Stimulated activated naive CD8-positive, alpha-beta T cell treated with anti-CD3 and anti-CD28 coated beads, Interleukin-15, Interleukin-2, amounts not matched to agents 100 ng/mL and 50 ng/mL, for 24 hours (primary cell): Measurements from ENCODE around the gene NKTR.
"Not testable (repeated sequence)": the region's sequence is repeated elsewhere in the genome, so short reads cannot be mapped to it uniquely, and the experiment has no call there.

Experiments
- H3K27ac Mint-ChIP-seq: one replicate; pipeline ENCODE4 v1.8.0; 2021; ENCODE audit warnings: mild to moderate bottlenecking, mixed read lengths
- H3K27me3 Mint-ChIP-seq: one replicate; pipeline ENCODE4 v1.8.0; 2021; ENCODE audit warnings: mixed read lengths
- H3K36me3 Mint-ChIP-seq: one replicate; pipeline ENCODE4 v1.8.0; 2021; ENCODE audit warnings: low read depth, mixed read lengths
- H3K4me1 Mint-ChIP-seq: one replicate; pipeline ENCODE4 v1.8.0; 2021; ENCODE audit warnings: low read depth, mixed read lengths
- H3K4me3 Mint-ChIP-seq: one replicate; pipeline ENCODE4 v1.8.0; 2021; ENCODE audit warnings: mild to moderate bottlenecking, mixed read lengths
- H3K9me3 Mint-ChIP-seq: one replicate; pipeline ENCODE4 v1.8.0; 2021; ENCODE audit warnings: mixed read lengths

Gene NKTR

GRCh38 chr3:42600111-42600957 is at the start of gene NKTR:
Gene NKTR, plus strand, starts transcription at chr3:42600686. Its CDS starts 321 bp downstream, at chr3:42601007.
- Mint-ChIP-seq H3K27ac (peak within 1 kb of the TSS; percentile 98), H3K9me3 (no peaks in the 10 kb centered on the region), H3K27me3 (no peaks in the 10 kb centered on the region), H3K36me3 (peaks cover 51% of the 10 kb centered on the region), H3K4me3 (peak within 1 kb of the TSS; percentile 96), H3K4me1 (peaks cover 43% of the 10 kb centered on the region)

- H3K9me3 Mint-ChIP-seq = no peaks in the 10 kb centered on the region
- H3K27ac Mint-ChIP-seq = no peak overlapping the region
- no peak overlapping the region for H3K4me3 Mint-ChIP-seq
- H3K36me3 Mint-ChIP-seq = peaks cover 64% of the 10 kb centered on the region
- peaks cover 18% of the 10 kb centered on the region for H3K4me1 Mint-ChIP-seq
- H3K27me3 Mint-ChIP-seq = no peaks in the 10 kb centered on the region
Observed at GRCh38 chr3:42552830-42553229, 47.7 kb upstream of the NKTR start.

DNA sequence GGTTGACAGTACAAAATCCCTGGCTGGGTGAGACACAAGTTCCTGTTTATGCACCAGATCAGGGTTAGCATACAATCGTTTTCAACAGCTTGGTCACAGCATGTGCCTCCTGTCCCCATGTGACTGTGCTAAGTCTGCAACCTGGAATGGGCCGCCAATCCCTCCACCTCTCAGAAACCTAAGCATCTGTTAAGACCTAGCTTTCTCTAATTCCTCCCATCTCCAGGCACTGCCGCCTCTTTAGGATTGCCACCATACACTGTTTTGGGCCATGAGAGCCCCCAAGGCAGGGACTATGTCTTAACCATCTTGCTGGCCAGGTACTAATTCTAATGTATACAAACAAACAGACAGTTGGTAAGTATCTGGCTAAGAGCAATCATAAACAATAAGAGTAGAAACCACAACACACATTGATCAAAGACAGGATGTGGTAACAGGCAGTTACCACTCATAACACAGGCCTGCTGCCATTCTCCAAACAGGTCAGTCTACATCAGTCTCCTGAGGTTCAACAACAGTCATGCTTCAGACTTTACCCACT is 44.3 kb upstream of the NKTR start:
- Mint-ChIP-seq H3K36me3 (peaks cover 71% of the 10 kb centered on the region), H3K27ac (no peak overlapping the region), H3K4me3 (no peak overlapping the region), H3K4me1 (peaks cover 18% of the 10 kb centered on the region), H3K27me3 (no peaks in the 10 kb centered on the region), H3K9me3 (no peaks in the 10 kb centered on the region)

GRCh38 chr3:42556817-42557216 is 43.7 kb upstream of the NKTR start:
- not testable (repeated sequence) for H3K27ac Mint-ChIP-seq, H3K27me3 Mint-ChIP-seq, H3K9me3 Mint-ChIP-seq, H3K4me3 Mint-ChIP-seq
- Mint-ChIP-seq H3K4me1 (peaks cover 18% of the 10 kb centered on the region), H3K36me3 (peaks cover 75% of the 10 kb centered on the region)

DNA sequence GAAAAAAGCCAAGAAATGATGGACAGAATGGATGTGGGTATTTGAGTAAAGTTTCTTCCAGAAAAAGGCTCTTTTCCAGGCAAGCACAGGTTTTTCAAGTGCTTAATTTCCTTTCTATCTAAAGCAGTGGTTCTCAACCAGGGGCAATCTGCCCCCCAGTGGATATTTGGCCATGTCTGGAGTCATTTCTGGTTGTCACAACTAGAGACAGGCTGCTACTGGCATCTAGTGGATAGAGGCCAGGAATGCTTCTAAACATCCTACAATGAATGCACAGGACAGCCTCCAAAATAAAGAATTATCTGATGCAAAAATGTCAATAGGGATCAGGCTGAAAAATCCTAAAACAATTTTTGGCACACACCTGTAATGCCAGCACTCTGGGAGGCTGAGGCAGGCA is 42.6 kb upstream of the NKTR start:
- Mint-ChIP-seq H3K9me3 (no peaks in the 10 kb centered on the region), H3K27ac (no peak overlapping the region), H3K4me3 (no peak overlapping the region), H3K36me3 (peaks cover 72% of the 10 kb centered on the region), H3K27me3 (no peaks in the 10 kb centered on the region), H3K4me1 (peaks cover 22% of the 10 kb centered on the region)

GRCh38 chr3:42562047-42562907 is 38.2 kb upstream of the NKTR start:
- Mint-ChIP-seq H3K27me3 (no peaks in the 10 kb centered on the region), H3K36me3 (peaks cover 68% of the 10 kb centered on the region), H3K9me3 (no peaks in the 10 kb centered on the region), H3K4me1 (peaks cover 4% of the 10 kb centered on the region), H3K4me3 (no peak overlapping the region), H3K27ac (peak overlapping the region; percentile 78)

DNA sequence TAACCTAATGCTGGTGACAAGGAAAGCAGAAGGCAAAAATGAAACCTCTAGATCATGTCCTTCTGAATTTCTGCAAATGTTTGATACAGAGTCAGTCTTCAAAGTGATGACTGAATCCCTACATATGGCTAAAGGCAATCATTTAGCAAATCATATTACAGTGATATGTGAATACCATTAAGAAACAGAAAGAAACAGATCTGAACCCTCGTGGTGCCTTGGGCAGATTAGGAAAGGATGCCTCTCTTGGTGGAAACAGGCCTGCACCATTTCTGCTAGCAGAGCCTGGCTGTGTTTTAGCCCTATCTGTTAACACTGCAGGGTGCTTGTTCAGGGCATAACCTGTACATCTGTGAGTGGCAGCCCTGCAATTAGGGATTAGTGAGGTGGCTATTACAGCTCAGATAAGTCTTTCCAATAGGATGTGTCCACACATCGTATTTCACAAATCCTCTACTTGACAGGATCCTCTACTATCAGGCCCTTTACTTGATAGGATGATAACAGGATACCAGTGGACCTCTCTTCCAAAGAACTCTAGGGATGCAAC is 30.8 kb upstream of the NKTR start:
- Mint-ChIP-seq H3K36me3 (peaks cover 66% of the 10 kb centered on the region), H3K4me1 (no peaks in the 10 kb centered on the region), H3K27ac (no peak overlapping the region), H3K27me3 (no peaks in the 10 kb centered on the region), H3K4me3 (no peak overlapping the region), H3K9me3 (peaks cover 5% of the 10 kb centered on the region)

- peaks cover 65% of the 10 kb centered on the region for H3K36me3 Mint-ChIP-seq
- H3K27ac Mint-ChIP-seq = no peak overlapping the region
- peaks cover 3% of the 10 kb centered on the region for H3K4me1 Mint-ChIP-seq
- H3K9me3 Mint-ChIP-seq = peaks cover 13% of the 10 kb centered on the region
- no peak overlapping the region for H3K4me3 Mint-ChIP-seq
- no peaks in the 10 kb centered on the region for H3K27me3 Mint-ChIP-seq
Observed at GRCh38 chr3:42572278-42572677, 28.2 kb upstream of the NKTR start.

GRCh38 chr3:42575137-42575741 is 25.2 kb upstream of the NKTR start:
- peaks cover 16% of the 10 kb centered on the region for H3K4me1 Mint-ChIP-seq
- no peaks in the 10 kb centered on the region for H3K27me3 Mint-ChIP-seq
- H3K4me3 Mint-ChIP-seq = no peak overlapping the region
- H3K27ac Mint-ChIP-seq = no peak overlapping the region
- peaks cover 13% of the 10 kb centered on the region for H3K9me3 Mint-ChIP-seq
- H3K36me3 Mint-ChIP-seq = peaks cover 52% of the 10 kb centered on the region

DNA sequence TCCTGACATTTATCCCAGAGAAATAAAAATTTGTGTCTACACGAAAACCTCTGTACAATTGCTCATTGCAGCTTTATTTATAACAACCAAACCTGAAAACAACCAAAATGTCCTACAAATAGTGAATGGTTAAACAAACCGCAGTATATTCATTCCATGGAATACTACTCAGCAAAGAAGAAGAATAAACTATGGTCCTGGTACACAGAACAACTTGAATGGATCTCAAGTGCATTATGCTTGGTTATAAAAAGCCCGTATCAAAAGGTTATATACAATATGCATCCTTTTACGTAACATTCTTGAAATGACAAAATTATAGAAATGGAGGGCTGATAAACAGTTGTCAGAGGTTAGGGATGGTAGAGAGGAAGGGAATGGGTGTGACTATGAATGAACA is 22.4 kb upstream of the NKTR start:
- no peak overlapping the region for H3K4me3 Mint-ChIP-seq
- peaks cover 40% of the 10 kb centered on the region for H3K36me3 Mint-ChIP-seq
- H3K4me1 Mint-ChIP-seq = peaks cover 37% of the 10 kb centered on the region
- H3K27ac Mint-ChIP-seq = no peak overlapping the region
- no peaks in the 10 kb centered on the region for H3K27me3 Mint-ChIP-seq
- H3K9me3 Mint-ChIP-seq = peaks cover 13% of the 10 kb centered on the region

GRCh38 chr3:42579346-42579745 is 21.1 kb upstream of the NKTR start:
- H3K36me3 Mint-ChIP-seq = peaks cover 29% of the 10 kb centered on the region
- peaks cover 41% of the 10 kb centered on the region for H3K4me1 Mint-ChIP-seq
- not testable (repeated sequence) for H3K27me3 Mint-ChIP-seq, H3K27ac Mint-ChIP-seq, H3K4me3 Mint-ChIP-seq, H3K9me3 Mint-ChIP-seq

- Mint-ChIP-seq H3K36me3 (peaks cover 16% of the 10 kb centered on the region), H3K9me3 (no peaks in the 10 kb centered on the region), H3K4me3 (peak overlapping the region; percentile 84), H3K4me1 (peaks cover 46% of the 10 kb centered on the region), H3K27me3 (no peaks in the 10 kb centered on the region), H3K27ac (peak overlapping the region; percentile 76)
Observed at GRCh38 chr3:42581400-42581708, 19.1 kb upstream of the NKTR start.

- Mint-ChIP-seq H3K27me3 (no peaks in the 10 kb centered on the region), H3K4me3 (peak within 1 kb of the TSS; percentile 84), H3K36me3 (peaks cover 12% of the 10 kb centered on the region), H3K9me3 (no peaks in the 10 kb centered on the region), H3K4me1 (peaks cover 50% of the 10 kb centered on the region), H3K27ac (peak within 1 kb of the TSS; percentile 81)
Observed at GRCh38 chr3:42581709-42582473, 18.6 kb upstream of the NKTR start, which contains the start of gene SEC22C. Gene SEC22C, minus strand, starts transcription at chr3:42581967. Its CDS starts 12,921 bp downstream, at chr3:42569046.

GRCh38 chr3:42582474-42583070 is 17.9 kb upstream of the NKTR start:
- peaks cover 6% of the 10 kb centered on the region for H3K36me3 Mint-ChIP-seq
- H3K27me3 Mint-ChIP-seq = no peaks in the 10 kb centered on the region
- peaks cover 44% of the 10 kb centered on the region for H3K4me1 Mint-ChIP-seq
- peak overlapping the region; percentile 84 for H3K4me3 Mint-ChIP-seq
- H3K9me3 Mint-ChIP-seq = no peaks in the 10 kb centered on the region
- peak overlapping the region; percentile 81 for H3K27ac Mint-ChIP-seq
